HL-60 (cell line): ENCODE results near the gene JMJD4.

Source experiments
- GABPA ChIP-seq: IDR thresholded peaks from 2 replicates; pipeline ENCODE4 v1.6.1; 2012; ENCODE audit warnings: low read depth
- POLR2AphosphoS5 ChIP-seq: IDR thresholded peaks from 2 replicates; pipeline ENCODE4 v1.6.1; 2012; ENCODE audit warnings: low read depth
- SPI1 ChIP-seq: IDR thresholded peaks from 2 replicates; pipeline ENCODE4 v1.6.1; 2012; ENCODE audit warnings: low read depth, mild to moderate bottlenecking, borderline replicate concordance
- TF ChIP-seq, protein P1 (sequence below): IDR thresholded peaks from one replicate; pipeline ENCODE4 v1.5.1; 2011; ENCODE audit warnings: low read length, control low read depth, inconsistent platforms; ENCODE audit not compliant: insufficient read depth
- TF ChIP-seq, protein P2 (sequence below): IDR thresholded peaks from 2 replicates; pipeline ENCODE4 v1.6.1; 2012; ENCODE audit warnings: low read depth; ENCODE audit not compliant: insufficient replicate concordance

DNA sequence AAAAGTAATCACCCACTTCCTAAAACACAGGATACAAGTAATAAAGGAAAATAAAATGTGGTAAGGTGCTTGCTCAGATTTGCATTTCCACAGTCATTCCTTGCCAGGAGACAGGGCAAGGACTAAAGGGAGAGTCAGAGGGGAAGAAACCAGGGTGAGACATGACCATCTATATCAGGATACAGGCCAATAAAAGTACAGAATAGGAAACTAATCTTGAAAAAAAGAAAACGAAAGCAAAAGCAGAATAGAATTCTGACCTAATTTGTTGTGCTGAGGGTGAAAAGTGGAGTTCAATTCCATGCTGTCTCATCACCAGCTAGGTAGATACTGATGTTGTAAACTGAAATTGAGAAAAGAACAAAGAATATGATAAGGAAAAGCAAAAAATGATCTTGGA, 27.3 kb downstream of the JMJD4 start:
- TF ChIP-seq, protein P1, sequence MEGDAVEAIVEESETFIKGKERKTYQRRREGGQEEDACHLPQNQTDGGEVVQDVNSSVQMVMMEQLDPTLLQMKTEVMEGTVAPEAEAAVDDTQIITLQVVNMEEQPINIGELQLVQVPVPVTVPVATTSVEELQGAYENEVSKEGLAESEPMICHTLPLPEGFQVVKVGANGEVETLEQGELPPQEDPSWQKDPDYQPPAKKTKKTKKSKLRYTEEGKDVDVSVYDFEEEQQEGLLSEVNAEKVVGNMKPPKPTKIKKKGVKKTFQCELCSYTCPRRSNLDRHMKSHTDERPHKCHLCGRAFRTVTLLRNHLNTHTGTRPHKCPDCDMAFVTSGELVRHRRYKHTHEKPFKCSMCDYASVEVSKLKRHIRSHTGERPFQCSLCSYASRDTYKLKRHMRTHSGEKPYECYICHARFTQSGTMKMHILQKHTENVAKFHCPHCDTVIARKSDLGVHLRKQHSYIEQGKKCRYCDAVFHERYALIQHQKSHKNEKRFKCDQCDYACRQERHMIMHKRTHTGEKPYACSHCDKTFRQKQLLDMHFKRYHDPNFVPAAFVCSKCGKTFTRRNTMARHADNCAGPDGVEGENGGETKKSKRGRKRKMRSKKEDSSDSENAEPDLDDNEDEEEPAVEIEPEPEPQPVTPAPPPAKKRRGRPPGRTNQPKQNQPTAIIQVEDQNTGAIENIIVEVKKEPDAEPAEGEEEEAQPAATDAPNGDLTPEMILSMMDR = no peak
- no peak for TF ChIP-seq POLR2AphosphoS5
- TF ChIP-seq GABPA = no peak
- TF ChIP-seq, protein P2, sequence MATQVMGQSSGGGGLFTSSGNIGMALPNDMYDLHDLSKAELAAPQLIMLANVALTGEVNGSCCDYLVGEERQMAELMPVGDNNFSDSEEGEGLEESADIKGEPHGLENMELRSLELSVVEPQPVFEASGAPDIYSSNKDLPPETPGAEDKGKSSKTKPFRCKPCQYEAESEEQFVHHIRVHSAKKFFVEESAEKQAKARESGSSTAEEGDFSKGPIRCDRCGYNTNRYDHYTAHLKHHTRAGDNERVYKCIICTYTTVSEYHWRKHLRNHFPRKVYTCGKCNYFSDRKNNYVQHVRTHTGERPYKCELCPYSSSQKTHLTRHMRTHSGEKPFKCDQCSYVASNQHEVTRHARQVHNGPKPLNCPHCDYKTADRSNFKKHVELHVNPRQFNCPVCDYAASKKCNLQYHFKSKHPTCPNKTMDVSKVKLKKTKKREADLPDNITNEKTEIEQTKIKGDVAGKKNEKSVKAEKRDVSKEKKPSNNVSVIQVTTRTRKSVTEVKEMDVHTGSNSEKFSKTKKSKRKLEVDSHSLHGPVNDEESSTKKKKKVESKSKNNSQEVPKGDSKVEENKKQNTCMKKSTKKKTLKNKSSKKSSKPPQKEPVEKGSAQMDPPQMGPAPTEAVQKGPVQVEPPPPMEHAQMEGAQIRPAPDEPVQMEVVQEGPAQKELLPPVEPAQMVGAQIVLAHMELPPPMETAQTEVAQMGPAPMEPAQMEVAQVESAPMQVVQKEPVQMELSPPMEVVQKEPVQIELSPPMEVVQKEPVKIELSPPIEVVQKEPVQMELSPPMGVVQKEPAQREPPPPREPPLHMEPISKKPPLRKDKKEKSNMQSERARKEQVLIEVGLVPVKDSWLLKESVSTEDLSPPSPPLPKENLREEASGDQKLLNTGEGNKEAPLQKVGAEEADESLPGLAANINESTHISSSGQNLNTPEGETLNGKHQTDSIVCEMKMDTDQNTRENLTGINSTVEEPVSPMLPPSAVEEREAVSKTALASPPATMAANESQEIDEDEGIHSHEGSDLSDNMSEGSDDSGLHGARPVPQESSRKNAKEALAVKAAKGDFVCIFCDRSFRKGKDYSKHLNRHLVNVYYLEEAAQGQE = no peak
- no peak for TF ChIP-seq SPI1
